SK-N-SH (cell line): ENCODE measurements around the gene CACNG3. TPM values are rescaled to one million over a fixed set of nuclear protein-coding genes. Genes with fewer than 3 reads are reported as not detected.

Source experiments
- CTCF ChIA-PET: fragments of 300-600, 350-600 bp; formaldehyde crosslinking; extraction: SDS; loops from one replicate; lab custom pipeline; 2021; lab: Yijun Ruan, JAX
- POLR2A ChIA-PET: fragments of 350-600 bp; sonication (Branson Sonifier 250); formaldehyde crosslinking; extraction: SDS; loops from one replicate; lab custom pipeline; 2020; ENCODE audit warnings: antibody characterized with exemption, inconsistent platforms; lab: Yijun Ruan, JAX
- DNase-seq: peaks from one replicate; pipeline ENCODE4 v3.0.0; 2012
- H2AFZ ChIP-seq: fragments of 200-600 bp; sonication (generic); 2 replicates; pipeline ENCODE4 v1.8.1; 2016; ENCODE audit warnings: antibody characterized with exemption, mild to moderate bottlenecking, low read depth
- H3F3A ChIP-seq: fragments of 200-600 bp; sonication (generic); replicated peaks from 2 replicates; pipeline ENCODE3; 2016; ENCODE audit warnings: antibody characterized with exemption, mild to moderate bottlenecking; ENCODE audit not compliant: insufficient read depth
- H3K27ac ChIP-seq, 2 experiments: fragments of 200-500 bp in 1 of 2; fragments of 200-600 bp in 1 of 2; sonication (Bioruptor generic) in 1 of 2; sonication (generic), shearing (Covaris generic) in 1 of 2; 2 replicates each; pipeline versions ENCODE4 v1.5.1 to v1.6.1; 2014 to 2016; ENCODE audit warnings: low read depth in 2 of 2, inconsistent platforms in 1 of 2, low read length in 1 of 2, mild to moderate bottlenecking in 1 of 2, mixed read lengths in 1 of 2
- H3K27me3 ChIP-seq: fragments of 200-600 bp; sonication (generic), shearing (Covaris generic); 2 replicates; pipeline ENCODE4 v1.6.1; 2016; ENCODE audit warnings: mixed run types; ENCODE audit not compliant: insufficient read depth
- H3K36me3 ChIP-seq, 2 experiments: fragments of 200-500 bp in 1 of 2; fragments of 200-600 bp in 1 of 2; sonication (Bioruptor generic) in 1 of 2; sonication (generic) in 1 of 2; replicated peaks in 1 of 2; 2 replicates each; pipeline versions ENCODE3 to v1.5.1; 2014 to 2016; ENCODE audit warnings: low read length in 1 of 2, mild to moderate bottlenecking in 1 of 2; ENCODE audit not compliant: insufficient read depth in 2 of 2, control insufficient read depth in 1 of 2
- H3K4me1 ChIP-seq, 2 experiments: fragments of 200-500 bp in 1 of 2; fragments of 200-600 bp in 1 of 2; sonication (Bioruptor generic) in 1 of 2; sonication (generic), shearing (Covaris generic) in 1 of 2; 2 replicates each; pipeline versions ENCODE4 v1.5.1 to v1.6.1; 2014 to 2016; ENCODE audit warnings: low read depth in 1 of 2, low read length in 1 of 2, mixed run types in 1 of 2; ENCODE audit not compliant: insufficient read depth in 2 of 2, control insufficient read depth in 1 of 2
- H3K4me2 ChIP-seq: fragments of 200-600 bp; sonication (generic), shearing (Covaris generic); 2 replicates; pipeline ENCODE4 v1.6.1; 2017; ENCODE audit warnings: mixed run types
- H3K4me3 ChIP-seq, 2 experiments: fragments of 200-500 bp in 1 of 2; fragments of 200-600 bp in 1 of 2; sonication (Bioruptor generic) in 1 of 2; sonication (generic), shearing (Covaris generic) in 1 of 2; 2 replicates each; pipeline versions ENCODE4 v1.5.1 to v1.8.1; 2014 to 2016; ENCODE audit warnings: low read depth in 2 of 2, inconsistent platforms in 1 of 2, low read length in 1 of 2, mild to moderate bottlenecking in 1 of 2, mixed read lengths in 1 of 2, moderate library complexity in 1 of 2
- H3K79me2 ChIP-seq: fragments of 200-600 bp; sonication (generic); 2 replicates; pipeline ENCODE4 v1.8.1; 2017; ENCODE audit warnings: mild to moderate bottlenecking; ENCODE audit not compliant: insufficient read depth
- H3K9ac ChIP-seq: fragments of 200-600 bp; sonication (generic); 2 replicates; pipeline ENCODE4 v1.6.1; 2017; ENCODE audit warnings: mixed run types
- H3K9me2 ChIP-seq: fragments of 200-600 bp; sonication (generic); 2 replicates; pipeline ENCODE4 v1.6.1; 2017; ENCODE audit warnings: mixed run types
- H3K9me3 ChIP-seq: fragments of 200-600 bp; sonication (generic); 2 replicates; pipeline ENCODE4 v1.6.1; 2017; ENCODE audit warnings: mixed run types, mild to moderate bottlenecking, moderate library complexity
- H4K20me1 ChIP-seq: fragments of 200-600 bp; sonication (generic); 2 replicates; pipeline ENCODE4 v1.6.1; 2017; ENCODE audit warnings: mild to moderate bottlenecking, mixed run types; ENCODE audit not compliant: insufficient read depth
- ELF1 ChIP-seq: IDR thresholded peaks from 2 replicates; pipeline ENCODE4 v1.4.0; 2012
- EZH2phosphoT487 ChIP-seq: fragments of 200-600 bp; sonication (generic); IDR thresholded peaks from 2 replicates; pipeline ENCODE4 v1.6.1; 2017; ENCODE audit warnings: low read depth, mixed run types, mild to moderate bottlenecking, antibody characterized with exemption, moderate library complexity, borderline replicate concordance
- FOXJ3 ChIP-seq: sonication (generic); formaldehyde crosslinking; IDR thresholded peaks from 2 replicates; pipeline ENCODE4 v1.5.1; 2020; ENCODE audit warnings: mild to moderate bottlenecking, missing genetic modification reagents
- GABPA ChIP-seq: IDR thresholded peaks from 2 replicates; pipeline ENCODE4 v1.4.0; 2012; ENCODE audit warnings: low read depth, mild to moderate bottlenecking
- IRF3 ChIP-seq: fragments of 150-350 bp; IDR thresholded peaks from 2 replicates; pipeline ENCODE4 v1.6.1; 2016; ENCODE audit warnings: mild to moderate bottlenecking, low read depth, low read length
- JUND ChIP-seq: IDR thresholded peaks from 2 replicates; pipeline ENCODE4 v1.4.0; 2012
- MAX ChIP-seq: IDR thresholded peaks from 2 replicates; pipeline ENCODE4 v1.4.0; 2012; ENCODE audit warnings: low read depth
- PBX3 ChIP-seq: IDR thresholded peaks from 2 replicates; pipeline ENCODE4; 2012
- POLR2AphosphoS5 ChIP-seq: IDR thresholded peaks from 2 replicates; pipeline ENCODE4 v1.6.1; 2012; ENCODE audit warnings: low read depth, low read length
- RAD21 ChIP-seq: IDR thresholded peaks from 2 replicates; pipeline ENCODE4 v1.6.1; 2012; ENCODE audit warnings: mild to moderate bottlenecking, low read length
- RCOR1 ChIP-seq: fragments of 150-350 bp; IDR thresholded peaks from 2 replicates; pipeline ENCODE4 v1.6.1; 2017; ENCODE audit warnings: antibody characterized with exemption, low read length
- REST ChIP-seq: IDR thresholded peaks from 2 replicates; pipeline ENCODE4 v1.6.1; 2012; ENCODE audit warnings: mild to moderate bottlenecking, low read depth, low read length, moderate library complexity
- RFX5 ChIP-seq: IDR thresholded peaks from 2 replicates; pipeline ENCODE4 v1.6.1; 2012; ENCODE audit warnings: mild to moderate bottlenecking, improper control_type of control experiment, low read length
- SMC3 ChIP-seq: IDR thresholded peaks from 2 replicates; pipeline ENCODE4 v1.6.1; 2012; ENCODE audit warnings: low read depth, low read length, improper control_type of control experiment
- TAF1 ChIP-seq: IDR thresholded peaks from 2 replicates; pipeline ENCODE4 v1.6.1; 2012; ENCODE audit warnings: low read depth, mild to moderate bottlenecking, low read length, moderate library complexity, borderline replicate concordance
- TCF12 ChIP-seq: IDR thresholded peaks from 2 replicates; pipeline ENCODE4 v1.4.0; 2012
- TEAD4 ChIP-seq: IDR thresholded peaks from 2 replicates; pipeline ENCODE4 v1.4.0; 2012; ENCODE audit warnings: mild to moderate bottlenecking, borderline replicate concordance; ENCODE audit not compliant: insufficient read depth
- USF2 ChIP-seq: fragments of 150-350 bp; IDR thresholded peaks from 2 replicates; pipeline ENCODE4 v1.6.1; 2017; ENCODE audit warnings: antibody characterized with exemption, low read length, low read depth, borderline replicate concordance
- ZBTB33 ChIP-seq: IDR thresholded peaks from 2 replicates; pipeline ENCODE4 v1.4.0; 2012; ENCODE audit warnings: low read depth, borderline replicate concordance
- WGBS: methylation state at CpG from one replicate; pipeline ENCODE4 v1.1.6; 2017; ENCODE audit warnings: low lambda C conversion rate; 5-methylcytosine and 5-hydroxymethylcytosine counted together
- polyA plus RNA-seq, 3 experiments: library from polyadenylated mRNA; depleted of rRNA; stranded (reverse); fragments of >200 nt; gene quantifications; 2 replicates each; pipeline ENCODE4 v1.2.3, GENCODE V29; 2012

Gene CACNG3
- polyA plus RNA-seq, 1 of the 3 experiments (the other 2 are of a cell fraction): not detected

GRCh38 chr16:24357511-24357910 lies 101.4 kb downstream of the CACNG3 start:
- Histone ChIP-seq H3K9me2 (no peaks in the 10 kb centered on the region), H3K9ac (no peak overlapping the region), H3K36me3 (no peaks in the 10 kb centered on the region), H3F3A (no peaks in the 10 kb centered on the region), H3K27ac (no peak overlapping the region), H3K79me2 (no peaks in the 10 kb centered on the region), H3K9me3 (no peaks in the 10 kb centered on the region), H3K27me3 (no peaks in the 10 kb centered on the region), H3K4me2 (no peak overlapping the region), H3K4me1 (no peaks in the 10 kb centered on the region), H2AFZ (no peak overlapping the region), H4K20me1 (no peaks in the 10 kb centered on the region), H3K4me3 (no peak overlapping the region)
- WGBS: 14% methylated on average over 7 of the region's 7 CpGs
- ChIA-PET CTCF (no interaction called here), POLR2A (no interaction called here)
- no peak for DNase-seq
- TF ChIP-seq RAD21: no peak

GRCh38 chr16:24358117-24358516 lies 102.0 kb downstream of the CACNG3 start:
- CTCF ChIA-PET: no interaction called here
- Histone ChIP-seq H3K9me2 (no peaks in the 10 kb centered on the region), H3K4me1 (no peaks in the 10 kb centered on the region), H3K79me2 (no peaks in the 10 kb centered on the region), H3K9ac (no peak overlapping the region), H3K4me2 (no peak overlapping the region), H3K4me3 (no peak overlapping the region), H3K27me3 (no peaks in the 10 kb centered on the region), H4K20me1 (no peaks in the 10 kb centered on the region), H2AFZ (no peak overlapping the region), H3F3A (no peaks in the 10 kb centered on the region), H3K27ac (no peak overlapping the region), H3K36me3 (no peaks in the 10 kb centered on the region), H3K9me3 (no peaks in the 10 kb centered on the region)
- POLR2A ChIA-PET: no interaction called here
- DNase-seq: no peak
- TF ChIP-seq GABPA (no peak), USF2 (no peak), FOXJ3 (no peak), TAF1 (no peak), MAX (no peak), JUND (no peak), ZBTB33 (no peak), ELF1 (no peak), EZH2phosphoT487 (no peak), SMC3 (no peak), RCOR1 (no peak), REST (no peak), TCF12 (no peak), IRF3 (no peak), RFX5 (no peak), POLR2AphosphoS5 (no peak), PBX3 (no peak), TEAD4 (no peak)
- 37% methylated on average over 5 of the region's 5 CpGs for WGBS
